Prostate gland (tissue), 2 donors: ENCODE results near the gene DLG2.

Experiments used
- POLR2A ChIP-seq: fragments of 450-650 bp; IDR thresholded peaks from one replicate; pipeline ENCODE4 v1.6.1; 2016; ENCODE audit warnings: antibody characterized with exemption, mild to moderate bottlenecking
- POLR2AphosphoS5 ChIP-seq: sonication (generic); formaldehyde crosslinking; IDR thresholded peaks from one replicate; pipeline ENCODE4 v1.6.1; 2017; ENCODE audit warnings: antibody characterized with exemption
- TF ChIP-seq, protein P1 (sequence below), 4 experiments: fragments of 200-600 bp in 2 of 4; fragments of 450-650 bp in 2 of 4; sonication (generic) in 2 of 4; IDR thresholded peaks; 1 replicate in 3 of 4; 2 replicates in 1 of 4; pipeline ENCODE4 v1.5.1; 2016 to 2019; ENCODE audit warnings: antibody characterized with exemption in 4 of 4, mild to moderate bottlenecking in 2 of 4, moderate library complexity in 2 of 4

- TF ChIP-seq POLR2A, result no peak
- TF ChIP-seq, protein P1, sequence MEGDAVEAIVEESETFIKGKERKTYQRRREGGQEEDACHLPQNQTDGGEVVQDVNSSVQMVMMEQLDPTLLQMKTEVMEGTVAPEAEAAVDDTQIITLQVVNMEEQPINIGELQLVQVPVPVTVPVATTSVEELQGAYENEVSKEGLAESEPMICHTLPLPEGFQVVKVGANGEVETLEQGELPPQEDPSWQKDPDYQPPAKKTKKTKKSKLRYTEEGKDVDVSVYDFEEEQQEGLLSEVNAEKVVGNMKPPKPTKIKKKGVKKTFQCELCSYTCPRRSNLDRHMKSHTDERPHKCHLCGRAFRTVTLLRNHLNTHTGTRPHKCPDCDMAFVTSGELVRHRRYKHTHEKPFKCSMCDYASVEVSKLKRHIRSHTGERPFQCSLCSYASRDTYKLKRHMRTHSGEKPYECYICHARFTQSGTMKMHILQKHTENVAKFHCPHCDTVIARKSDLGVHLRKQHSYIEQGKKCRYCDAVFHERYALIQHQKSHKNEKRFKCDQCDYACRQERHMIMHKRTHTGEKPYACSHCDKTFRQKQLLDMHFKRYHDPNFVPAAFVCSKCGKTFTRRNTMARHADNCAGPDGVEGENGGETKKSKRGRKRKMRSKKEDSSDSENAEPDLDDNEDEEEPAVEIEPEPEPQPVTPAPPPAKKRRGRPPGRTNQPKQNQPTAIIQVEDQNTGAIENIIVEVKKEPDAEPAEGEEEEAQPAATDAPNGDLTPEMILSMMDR (IDR thresholded peaks at IDR 0.05), result no peak
- no peak for TF ChIP-seq POLR2AphosphoS5
Measured at GRCh38 chr11:85236211-85236610, 390.9 kb downstream of the DLG2 start.
